OCI-LY3 (cell line): ENCODE measurements around the gene EFNB3.

Experiments used
- EZH2phosphoT487 ChIP-seq: fragments of 200-600 bp; shearing (Covaris generic); IDR thresholded peaks from 2 replicates; pipeline ENCODE4 v1.6.1; 2018; ENCODE audit warnings: antibody characterized with exemption, mixed run types, low read depth
- TF ChIP-seq, protein P1 (sequence below): fragments of 200-600, 300-600 bp; sonication (generic); IDR thresholded peaks from 2 replicates; pipeline ENCODE4 v1.5.1; 2014; ENCODE audit warnings: antibody characterized with exemption, low read length, low read depth

DNA sequence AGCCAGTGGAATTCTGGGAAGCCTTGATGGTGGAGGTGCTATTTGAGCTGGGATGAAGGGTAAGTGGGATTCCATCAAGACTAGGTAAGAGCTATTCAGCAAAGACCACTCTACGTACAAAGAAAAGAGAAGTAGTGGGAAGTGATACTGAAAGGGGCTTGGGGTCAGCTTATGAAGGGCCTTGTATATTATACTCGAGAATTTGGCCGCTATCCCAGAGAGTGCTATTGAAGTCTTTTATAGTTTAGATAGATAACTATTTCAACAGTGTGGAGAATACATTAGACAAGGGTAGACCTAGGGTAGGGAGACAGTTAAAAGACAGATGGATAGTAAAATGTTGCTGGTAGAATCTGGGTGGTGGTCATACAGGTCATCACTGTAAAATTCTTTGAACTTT is 22.9 kb downstream of the EFNB3 start:
- TF ChIP-seq, protein P1, sequence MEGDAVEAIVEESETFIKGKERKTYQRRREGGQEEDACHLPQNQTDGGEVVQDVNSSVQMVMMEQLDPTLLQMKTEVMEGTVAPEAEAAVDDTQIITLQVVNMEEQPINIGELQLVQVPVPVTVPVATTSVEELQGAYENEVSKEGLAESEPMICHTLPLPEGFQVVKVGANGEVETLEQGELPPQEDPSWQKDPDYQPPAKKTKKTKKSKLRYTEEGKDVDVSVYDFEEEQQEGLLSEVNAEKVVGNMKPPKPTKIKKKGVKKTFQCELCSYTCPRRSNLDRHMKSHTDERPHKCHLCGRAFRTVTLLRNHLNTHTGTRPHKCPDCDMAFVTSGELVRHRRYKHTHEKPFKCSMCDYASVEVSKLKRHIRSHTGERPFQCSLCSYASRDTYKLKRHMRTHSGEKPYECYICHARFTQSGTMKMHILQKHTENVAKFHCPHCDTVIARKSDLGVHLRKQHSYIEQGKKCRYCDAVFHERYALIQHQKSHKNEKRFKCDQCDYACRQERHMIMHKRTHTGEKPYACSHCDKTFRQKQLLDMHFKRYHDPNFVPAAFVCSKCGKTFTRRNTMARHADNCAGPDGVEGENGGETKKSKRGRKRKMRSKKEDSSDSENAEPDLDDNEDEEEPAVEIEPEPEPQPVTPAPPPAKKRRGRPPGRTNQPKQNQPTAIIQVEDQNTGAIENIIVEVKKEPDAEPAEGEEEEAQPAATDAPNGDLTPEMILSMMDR = no peak
- no peak for TF ChIP-seq EZH2phosphoT487
